ENCODE data around the gene IDH2.
"Not testable (repeated sequence)": the region's sequence is repeated elsewhere in the genome, so short reads cannot be mapped to it uniquely, and the experiment has no call there.

Gene IDH2

DNA sequence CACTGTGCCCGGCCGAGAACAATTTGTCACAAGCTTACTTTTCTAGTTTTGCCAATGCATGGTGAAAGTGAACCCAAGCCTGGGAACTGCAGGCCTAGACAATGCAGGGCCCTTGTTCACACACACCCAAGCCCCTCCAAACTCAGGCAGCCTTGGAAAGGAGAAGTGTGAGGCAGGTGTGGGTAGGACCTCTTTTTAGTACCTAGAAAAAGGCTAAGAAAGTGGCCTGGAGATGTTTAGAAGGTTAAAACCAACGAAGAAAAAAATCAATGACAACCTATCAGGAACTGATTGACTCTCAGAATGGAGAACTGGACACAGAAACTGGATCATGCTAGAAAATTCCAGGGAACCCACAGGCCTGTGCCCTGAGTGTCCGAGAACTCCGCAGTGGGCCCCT is 18.8 kb downstream of the IDH2 start:
- no peak for DNase-seq

GRCh38 chr15:90082140-90082715 is 20.0 kb downstream of the IDH2 start:
- DNase-seq = no peak

DNA sequence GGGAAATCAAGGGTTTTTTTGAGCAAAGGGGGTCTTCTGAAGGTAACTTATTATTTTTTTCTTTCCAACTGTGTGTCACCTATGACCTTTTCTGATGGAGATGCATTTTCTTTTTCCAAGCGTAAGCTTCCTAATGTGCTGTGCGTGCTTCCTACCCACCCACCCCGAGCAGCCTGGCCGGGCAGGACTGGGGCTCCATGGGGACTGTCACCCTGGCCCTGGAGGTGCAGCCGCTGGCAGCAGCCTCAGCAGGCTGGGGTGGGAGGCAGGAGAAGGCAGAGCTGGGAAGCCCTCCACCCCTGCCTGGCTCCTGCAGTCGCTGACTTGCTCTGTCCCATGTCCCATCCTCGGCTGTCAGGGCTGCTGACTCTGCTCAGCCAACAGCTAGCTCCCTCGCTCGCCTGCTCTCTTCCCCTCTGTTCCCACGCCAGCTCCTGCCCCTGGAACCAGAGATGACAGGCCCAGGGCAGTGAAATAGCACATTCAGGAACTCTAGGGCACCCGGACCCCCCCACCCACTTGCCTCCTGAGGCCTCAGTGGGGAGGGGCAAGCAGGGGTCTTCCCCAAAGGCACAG is 21.4 kb downstream of the IDH2 start:
- no peak for DNase-seq

- DNase-seq = no peak
These were observed 21.9 kb downstream of the IDH2 start for GRCh38 chr15:90080458-90080755.

DNA sequence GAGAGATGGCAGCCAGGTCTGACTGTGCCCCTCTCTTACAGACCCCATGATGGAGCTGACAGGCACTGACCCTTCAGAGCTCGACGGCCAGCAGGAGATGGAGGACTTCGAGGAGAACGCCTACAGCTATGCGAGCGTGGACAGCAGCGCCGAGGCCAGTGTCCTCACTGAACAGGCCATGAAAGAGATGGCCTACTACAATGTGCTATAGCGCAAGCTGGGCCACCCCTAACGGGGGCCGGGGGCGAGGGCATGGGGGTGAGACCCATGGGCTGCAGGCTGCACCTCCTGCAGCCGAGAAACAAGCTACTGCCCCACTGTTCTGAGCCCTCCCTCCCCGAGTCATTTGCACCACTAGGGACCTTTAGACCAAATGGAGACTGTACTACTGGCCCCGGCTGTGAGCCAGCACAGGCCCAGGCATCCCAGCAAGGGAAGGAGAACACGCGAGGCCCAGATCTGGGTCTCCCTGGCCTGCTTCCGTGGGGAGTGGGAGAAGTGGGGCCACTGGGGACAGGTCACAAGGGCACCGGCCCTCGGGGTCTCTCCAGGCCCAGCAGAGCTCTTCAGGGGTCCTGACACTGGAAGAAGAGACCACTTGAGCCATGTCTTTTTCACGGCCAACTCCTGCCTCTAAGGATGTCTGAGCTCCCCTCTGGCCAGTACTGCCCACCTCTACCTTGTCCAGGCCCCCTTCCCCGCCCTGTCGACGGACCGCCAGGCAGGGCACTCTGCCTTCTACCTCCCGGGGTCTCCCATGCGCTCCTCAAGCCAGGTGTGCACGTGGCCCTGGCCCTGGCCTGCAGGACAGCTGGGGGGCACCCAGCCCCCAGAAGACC is 22.4 kb downstream of the IDH2 start:
- no peak for DNase-seq

GRCh38 chr15:90078965-90079364 is 23.3 kb downstream of the IDH2 start:
- DNase-seq = no peak

DNA sequence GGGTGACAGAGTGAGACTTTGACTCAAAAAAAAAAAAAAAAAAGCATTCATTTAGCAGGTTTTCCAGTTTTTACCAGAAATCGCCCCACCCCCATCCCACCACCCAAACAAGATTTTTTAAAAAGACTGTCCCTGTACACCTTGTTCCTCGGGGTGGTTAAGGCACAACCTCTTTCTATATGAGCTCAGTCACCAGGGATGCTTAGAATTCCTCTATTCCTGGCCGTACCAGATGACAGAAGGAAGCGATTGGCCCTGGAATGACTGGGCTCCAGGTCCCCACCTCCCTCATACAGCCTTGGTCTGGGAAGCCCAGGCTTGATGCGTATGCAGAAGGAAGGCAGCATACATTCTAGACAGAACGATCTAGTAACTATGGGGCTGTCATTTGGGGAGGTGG is 25.6 kb downstream of the IDH2 start:
- no peak for DNase-seq

DNA sequence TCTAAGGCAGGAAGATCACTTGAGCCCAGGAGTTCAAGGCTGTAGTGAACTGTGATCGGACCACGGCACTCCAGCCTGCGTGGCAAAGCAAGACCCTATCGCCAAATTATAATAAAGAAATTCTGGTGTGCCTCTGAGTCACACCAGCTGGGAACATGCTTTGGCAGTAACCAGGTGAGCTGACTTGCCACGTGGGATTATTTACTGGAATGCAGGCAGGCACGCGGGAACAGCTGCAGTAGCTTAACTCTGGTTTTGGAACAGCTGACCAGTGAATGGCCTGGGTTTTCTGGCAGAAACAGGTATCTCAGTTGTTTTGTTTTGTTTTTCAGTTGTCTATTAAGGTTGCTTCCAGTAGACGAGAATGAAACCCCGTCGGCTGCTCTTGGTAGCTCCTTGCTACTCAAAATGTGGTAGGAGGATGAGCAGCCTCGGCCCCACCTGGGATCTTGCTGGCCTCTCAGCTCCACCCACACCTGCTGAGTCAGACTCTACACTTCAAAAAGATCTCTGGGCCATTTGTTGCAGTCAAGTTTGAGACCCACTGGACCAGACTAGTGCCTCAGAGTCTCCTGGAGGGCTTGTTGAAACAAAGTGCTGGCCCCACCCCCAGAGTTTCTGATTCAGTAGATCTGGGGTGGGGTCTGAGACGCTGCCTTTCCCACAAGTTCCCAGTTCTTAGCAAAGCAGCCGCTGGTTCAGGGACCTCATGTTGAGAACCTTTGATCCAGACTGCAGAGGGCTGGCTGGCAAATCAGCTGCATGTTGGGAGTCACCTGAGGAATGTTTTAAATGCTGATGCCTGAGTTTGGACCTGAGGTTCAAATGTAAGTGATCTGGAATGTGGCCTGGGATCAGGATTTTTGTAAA is 26.6 kb downstream of the IDH2 start:
- DNase-seq = no peak

DNA sequence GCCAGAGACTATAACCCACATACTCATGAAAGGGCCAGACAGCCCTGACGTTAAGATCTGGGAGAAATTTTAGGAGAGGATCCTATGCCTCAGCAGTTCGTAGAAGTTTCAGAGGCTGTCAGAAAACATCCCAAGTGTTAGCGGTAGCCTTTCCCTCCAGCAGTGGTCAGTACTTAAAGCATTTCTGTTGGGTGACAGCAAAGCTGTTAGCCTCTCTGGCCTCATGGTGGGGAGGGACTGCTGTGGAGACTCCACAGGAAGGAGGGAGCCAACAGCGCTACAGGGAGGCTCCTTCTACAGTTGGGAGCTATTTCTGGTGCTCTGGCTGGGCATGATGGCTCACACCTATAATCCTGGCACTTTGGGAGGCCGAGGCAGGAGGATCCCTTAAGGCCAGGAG is 27.4 kb downstream of the IDH2 start:
- no peak for DNase-seq

- no peak for DNase-seq
These were observed 28.2 kb downstream of the IDH2 start for GRCh38 chr15:90074023-90074422.

GRCh38 chr15:90072978-90073640 is 29.2 kb downstream of the IDH2 start:
- no peak for DNase-seq

GRCh38 chr15:90071220-90071807 is 31.0 kb downstream of the IDH2 start:
- peak; percentile 86 for DNase-seq

DNA sequence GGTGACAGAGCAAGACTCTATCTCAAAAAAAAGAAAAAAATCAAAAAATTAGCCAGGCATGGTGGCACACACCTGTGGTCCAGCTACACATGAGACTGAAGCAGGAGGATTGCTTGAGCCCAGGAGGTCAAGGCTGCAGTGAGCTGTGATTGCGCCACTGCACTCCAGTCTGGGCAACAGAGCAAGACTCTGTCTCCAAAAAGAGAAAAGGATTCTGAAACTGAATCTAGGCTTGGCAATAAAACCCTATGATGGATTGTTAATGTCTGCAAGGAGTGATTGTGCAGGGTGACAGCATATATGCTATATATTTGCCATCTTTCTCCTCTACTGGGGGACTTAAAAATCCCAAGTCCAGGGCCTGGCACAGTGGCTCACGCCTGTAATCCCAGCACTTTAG is 31.6 kb downstream of the IDH2 start:
- not testable (repeated sequence) for DNase-seq

- DNase-seq = no peak
These were observed 34.2 kb downstream of the IDH2 start for GRCh38 chr15:90067953-90068606.

DNA sequence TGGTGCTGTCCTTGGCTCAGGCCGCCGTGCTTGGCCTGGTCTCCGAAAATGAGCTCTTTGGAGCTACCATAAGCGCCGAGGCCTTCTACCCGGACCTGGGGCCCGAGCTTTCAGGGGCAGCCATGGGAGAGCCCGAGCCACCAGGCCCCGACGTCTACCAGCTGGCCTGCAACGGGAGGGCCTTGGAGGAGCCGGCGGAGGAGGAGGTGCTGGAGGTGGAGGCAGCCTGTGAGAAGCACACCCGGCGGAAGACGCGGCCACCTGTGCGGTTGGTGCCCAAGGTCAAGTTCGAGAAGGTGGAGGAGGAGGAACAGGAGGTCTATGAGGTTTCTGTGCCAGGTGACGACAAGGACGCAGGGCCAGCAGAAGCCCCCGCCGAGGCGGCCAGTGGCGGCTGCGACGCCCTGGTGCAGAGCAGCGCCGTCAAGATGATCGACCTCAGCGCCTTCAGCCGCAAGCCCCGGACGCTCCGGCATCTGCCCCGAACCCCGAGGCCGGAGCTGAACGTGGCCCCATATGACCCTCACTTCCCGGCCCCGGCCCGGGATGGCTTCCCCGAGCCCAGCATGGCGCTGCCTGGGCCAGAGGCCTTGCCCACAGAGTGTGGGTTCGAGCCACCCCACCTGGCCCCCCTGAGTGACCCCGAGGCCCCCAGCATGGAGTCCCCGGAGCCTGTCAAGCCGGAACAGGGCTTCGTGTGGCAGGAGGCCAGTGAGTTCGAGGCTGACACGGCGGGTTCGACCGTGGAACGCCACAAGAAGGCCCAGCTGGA is 34.9 kb downstream of the IDH2 start:
- no peak for DNase-seq

DNA sequence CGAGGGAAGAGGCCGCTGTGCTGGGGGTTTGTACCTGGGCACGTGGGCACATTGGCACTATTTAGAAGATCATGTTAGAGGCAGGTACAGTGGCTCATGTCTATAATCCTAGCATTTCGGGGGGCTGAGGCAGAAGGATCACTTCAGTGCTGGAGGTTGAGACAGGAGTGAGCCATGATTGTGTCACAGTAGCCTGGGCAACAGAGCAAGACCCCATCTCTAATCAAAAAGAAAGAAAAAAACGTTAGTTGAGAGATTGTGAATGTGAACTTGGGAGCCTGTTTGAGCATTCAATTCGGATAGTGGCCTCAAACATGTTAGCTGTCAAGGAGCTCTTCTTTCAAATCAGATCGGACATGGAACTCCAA is 36.6 kb downstream of the IDH2 start:
- no peak for DNase-seq

GRCh38 chr15:90064911-90065681 is 37.2 kb downstream of the IDH2 start:
- peak; percentile 60 for DNase-seq

DNA sequence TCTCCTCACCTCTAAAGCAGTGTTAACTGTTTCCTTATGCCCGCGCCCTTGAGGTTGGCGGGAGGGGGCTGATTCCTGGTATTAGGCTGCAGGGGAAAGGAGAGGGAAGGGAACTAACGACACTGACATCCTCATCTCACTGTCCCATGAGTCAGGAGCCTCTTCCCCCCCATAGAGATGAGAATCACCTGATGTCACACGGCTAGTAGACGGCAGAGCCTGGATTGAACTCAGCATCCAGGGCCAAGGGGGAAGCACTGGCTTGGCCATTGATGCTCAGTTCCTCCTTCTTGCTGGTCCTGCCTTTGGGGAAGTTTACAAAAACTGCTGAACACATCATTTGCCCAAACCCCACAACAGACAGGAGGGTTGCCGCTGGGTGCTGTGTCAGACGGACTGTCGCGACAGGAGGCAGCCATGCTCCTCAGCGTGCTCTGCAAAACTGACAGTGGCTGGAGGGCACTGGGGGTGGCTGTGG is 38.5 kb downstream of the IDH2 start:
- DNase-seq = no peak

GRCh38 chr15:90062973-90063769 is 39.1 kb downstream of the IDH2 start:
- DNase-seq = no peak

Measured in femur (tissue), 1 donor.